Limb (tissue), 2 donors: ENCODE data around the gene AGFG1.

ENCODE experiments used
- DNase-seq, 2 donors: peaks; one replicate each; pipeline ENCODE4 v3.0.0-alpha.2; 2016; ENCODE audit errors: extremely low spot score in 2 of 2

Gene AGFG1, protein sequence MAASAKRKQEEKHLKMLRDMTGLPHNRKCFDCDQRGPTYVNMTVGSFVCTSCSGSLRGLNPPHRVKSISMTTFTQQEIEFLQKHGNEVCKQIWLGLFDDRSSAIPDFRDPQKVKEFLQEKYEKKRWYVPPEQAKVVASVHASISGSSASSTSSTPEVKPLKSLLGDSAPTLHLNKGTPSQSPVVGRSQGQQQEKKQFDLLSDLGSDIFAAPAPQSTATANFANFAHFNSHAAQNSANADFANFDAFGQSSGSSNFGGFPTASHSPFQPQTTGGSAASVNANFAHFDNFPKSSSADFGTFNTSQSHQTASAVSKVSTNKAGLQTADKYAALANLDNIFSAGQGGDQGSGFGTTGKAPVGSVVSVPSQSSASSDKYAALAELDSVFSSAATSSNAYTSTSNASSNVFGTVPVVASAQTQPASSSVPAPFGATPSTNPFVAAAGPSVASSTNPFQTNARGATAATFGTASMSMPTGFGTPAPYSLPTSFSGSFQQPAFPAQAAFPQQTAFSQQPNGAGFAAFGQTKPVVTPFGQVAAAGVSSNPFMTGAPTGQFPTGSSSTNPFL

GRCh38 chr2:227471924-227472264 lies at the start of gene AGFG1:
AGFG1 (plus strand) TSS chr2:227472156; CDS start chr2:227472422, 266 bp downstream.
- DNase-seq = peak; percentile 89 to 94

DNA sequence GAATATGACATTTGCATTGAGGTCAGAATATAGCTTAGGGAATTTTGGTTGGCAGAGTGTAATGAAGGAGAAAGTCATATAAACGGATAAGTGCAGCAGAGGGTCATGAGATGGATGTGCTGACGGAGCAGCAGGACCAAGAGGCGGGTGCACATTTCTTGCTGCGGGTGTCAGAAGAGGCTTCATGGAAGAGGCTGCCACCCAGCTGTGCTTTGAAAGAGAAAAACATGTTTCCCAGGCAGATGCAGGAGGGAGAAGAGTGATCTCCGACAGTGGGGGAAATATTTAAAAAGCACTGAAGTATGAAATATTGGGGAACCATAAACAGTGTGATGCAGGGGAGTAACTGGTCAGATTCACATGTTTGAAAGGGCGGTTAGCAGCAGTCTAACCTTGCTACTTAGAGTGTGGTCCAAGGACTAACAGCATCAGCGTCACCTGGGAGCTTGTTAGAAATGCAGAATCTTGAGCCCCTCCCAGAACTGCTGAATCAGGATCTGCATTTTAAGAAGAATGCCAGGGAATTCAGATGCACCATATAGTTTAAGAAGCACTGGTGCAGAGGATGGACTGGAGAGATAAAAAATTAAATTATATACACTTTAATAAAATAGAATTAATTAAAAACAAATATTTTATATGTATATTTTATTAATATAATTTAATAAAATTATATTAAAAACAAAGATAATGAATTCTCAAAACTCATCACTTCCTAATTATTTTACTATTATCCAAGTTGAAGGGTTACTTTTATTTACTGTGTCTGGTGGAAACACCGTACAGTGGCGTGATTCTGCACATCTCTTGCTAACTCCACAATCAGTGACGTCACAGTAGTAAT lies 48.1 kb upstream of the AGFG1 start:
- DNase-seq = no peak

GRCh38 chr2:227428731-227429285 lies 43.1 kb upstream of the AGFG1 start:
- DNase-seq = no peak

GRCh38 chr2:227430639-227431038 lies 41.3 kb upstream of the AGFG1 start:
- no peak for DNase-seq

- no peak for DNase-seq
These were observed 38.8 kb upstream of the AGFG1 start for GRCh38 chr2:227433171-227433570.

DNA sequence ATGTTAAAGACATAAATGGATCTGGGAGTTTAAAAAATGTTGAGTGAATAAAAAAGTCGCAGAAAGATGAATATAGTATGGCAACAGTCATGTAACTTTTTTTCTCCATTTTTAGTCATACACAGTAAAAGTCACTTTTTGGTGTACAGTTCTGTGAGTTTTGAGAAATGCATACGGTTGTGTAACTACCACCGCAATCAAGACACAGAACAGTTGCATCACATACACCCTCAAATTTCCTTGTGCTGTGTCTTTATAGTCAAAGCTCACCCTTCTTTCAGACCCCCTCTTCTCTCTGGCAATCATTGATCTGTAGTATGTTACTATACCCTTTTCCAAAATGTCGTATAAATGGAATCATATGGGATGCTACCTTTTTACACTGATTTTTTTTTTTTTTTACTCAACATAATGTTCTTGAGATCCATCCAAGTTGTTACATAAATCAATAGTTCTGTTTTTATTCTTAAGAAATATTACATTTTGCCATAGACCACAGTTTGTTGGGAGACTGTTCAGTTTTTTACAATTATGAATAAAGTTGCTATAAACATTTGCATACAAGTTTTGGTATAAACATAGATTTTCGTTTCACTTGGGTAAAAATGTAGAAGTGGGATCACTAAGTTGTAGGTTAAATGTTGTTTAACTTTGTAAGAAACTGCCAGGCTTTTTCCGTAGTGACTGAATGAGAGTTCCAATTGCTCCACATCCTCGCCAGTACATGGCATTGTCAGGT lies 35.4 kb upstream of the AGFG1 start:
- DNase-seq = no peak

GRCh38 chr2:227439214-227439613 lies 32.7 kb upstream of the AGFG1 start:
- DNase-seq = no peak

DNA sequence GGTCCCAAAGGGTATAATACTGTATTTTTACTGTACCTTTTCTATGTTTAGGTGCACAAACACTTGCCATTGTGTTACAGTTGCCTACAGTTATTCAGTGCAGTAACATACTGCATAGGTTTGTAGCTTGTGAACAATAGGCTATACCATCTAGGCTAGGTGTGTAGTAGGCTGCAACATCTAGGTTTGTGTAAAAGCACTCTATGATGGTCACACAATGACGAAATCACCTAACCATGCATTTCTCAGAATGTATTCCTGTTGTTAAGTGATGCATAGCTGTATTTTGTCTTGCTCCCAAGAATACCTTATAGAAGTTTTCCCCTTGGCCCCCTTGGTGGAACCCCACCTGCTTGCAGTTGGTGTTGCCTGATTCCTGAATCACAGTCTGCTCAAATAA lies 29.3 kb upstream of the AGFG1 start:
- DNase-seq = no peak

DNA sequence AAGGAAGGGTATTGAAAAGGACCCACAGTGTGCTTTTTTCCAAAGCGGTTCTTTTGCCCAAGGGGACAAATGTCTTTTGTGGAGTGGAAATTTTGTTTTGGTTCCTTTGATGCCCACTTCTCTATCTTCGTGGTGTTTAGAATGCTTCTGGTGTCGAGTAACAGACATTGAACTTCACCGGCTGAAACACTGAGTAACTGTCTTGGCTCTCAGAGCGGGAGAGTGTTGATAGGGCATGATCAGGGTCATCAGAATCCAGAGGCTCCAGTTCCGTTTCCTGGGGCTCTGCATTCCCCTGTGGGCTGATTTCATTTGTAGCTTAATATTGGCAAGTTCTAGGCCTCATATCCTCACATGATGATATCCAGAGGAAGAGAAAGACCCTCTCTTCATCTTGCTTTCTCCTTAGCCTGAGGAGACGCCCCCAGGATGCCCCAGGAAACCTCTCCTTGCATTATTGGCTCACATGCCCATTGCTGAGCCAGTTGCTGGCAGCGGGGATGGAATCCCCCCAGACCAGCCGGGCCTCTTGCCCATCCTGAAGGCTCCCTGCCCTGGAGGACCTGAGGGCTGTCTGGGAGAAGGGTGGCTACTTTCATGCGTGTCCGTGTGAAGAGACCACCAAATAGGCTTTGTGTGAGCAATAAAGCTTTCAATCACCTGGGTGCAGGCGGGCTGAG lies 27.9 kb upstream of the AGFG1 start:
- no peak for DNase-seq

DNA sequence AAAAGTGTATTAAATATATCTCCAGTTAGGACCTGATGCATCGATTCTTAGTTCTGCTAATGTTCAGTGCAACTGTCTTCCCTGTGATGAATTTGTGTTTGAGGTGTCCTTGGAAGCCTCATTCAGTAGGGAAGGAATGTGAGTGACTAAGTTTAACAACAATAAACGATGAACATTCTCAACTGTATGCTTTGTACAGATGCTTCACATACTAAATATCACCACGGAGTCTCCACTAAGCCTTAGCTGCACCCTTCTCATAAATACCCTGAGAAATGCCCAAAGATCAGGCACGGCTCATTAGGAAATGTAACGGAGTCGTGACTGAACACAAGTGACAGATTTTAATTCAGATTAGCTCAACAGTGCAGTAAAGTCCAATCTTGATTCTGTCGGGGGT lies 24.4 kb upstream of the AGFG1 start:
- no peak for DNase-seq

DNA sequence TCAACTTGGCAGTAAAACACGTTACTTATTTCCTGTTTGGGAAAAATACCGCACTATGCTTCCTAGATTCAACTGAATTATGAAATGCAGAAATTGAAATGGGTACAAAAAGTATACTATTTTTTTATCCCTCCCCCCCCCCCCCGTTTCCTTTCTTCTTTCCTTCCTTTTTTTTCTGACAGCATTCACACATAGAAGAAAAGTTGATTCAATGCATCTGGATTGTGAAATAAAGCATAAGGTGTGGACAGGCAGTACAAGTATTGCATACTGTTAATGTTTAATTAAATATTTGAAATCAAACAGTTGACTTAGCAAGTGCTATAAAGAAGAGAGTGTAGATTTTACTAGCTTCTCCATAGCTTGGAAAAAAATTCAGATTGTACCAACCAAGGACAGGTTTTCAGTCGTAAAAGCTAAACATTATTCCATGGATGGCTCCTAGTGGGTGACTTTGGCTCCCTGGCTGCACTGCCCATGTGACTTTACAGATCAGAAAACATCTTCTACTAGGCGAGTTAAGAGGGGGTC lies 21.6 kb upstream of the AGFG1 start:
- DNase-seq = no peak

DNA sequence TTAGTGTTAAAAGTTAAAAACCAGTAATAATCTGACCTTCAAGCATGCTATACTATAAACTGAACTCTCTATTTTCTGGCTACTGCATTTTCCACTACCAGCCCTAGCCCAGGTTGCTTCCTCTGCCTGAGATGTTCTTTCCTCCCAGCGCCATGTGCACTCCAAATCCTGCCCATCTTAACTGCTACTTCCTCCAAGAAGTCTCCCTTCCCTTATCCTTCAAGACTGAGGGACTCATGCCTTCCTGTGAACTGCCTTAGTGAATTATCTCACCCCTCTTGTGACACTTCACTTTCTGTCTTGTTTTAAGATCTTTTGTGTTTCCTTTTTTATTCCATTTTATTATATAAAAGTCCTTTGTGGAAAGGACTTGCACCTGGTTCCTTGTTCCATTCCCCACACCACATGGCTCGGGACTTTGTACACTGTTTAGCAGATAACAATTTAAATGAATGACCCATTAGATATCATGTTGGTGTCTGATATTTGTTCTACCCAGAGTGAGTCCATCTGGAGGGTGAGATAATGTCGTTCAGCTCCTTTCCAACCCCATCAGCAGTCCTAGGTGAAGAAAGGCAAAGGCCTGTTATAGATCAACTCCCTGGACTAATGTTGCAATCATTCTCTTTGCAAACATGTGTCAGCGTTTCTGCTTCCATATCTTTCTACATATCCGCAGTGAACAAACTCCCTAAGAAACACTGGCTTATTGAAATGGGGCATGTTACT lies 20.9 kb upstream of the AGFG1 start:
- no peak for DNase-seq

GRCh38 chr2:227451655-227451992 lies 20.3 kb upstream of the AGFG1 start:
- no peak for DNase-seq

GRCh38 chr2:227453810-227454209 lies 18.1 kb upstream of the AGFG1 start:
- DNase-seq = no peak

- DNase-seq = no peak
These were observed 17.6 kb upstream of the AGFG1 start for GRCh38 chr2:227454323-227454860.

DNA sequence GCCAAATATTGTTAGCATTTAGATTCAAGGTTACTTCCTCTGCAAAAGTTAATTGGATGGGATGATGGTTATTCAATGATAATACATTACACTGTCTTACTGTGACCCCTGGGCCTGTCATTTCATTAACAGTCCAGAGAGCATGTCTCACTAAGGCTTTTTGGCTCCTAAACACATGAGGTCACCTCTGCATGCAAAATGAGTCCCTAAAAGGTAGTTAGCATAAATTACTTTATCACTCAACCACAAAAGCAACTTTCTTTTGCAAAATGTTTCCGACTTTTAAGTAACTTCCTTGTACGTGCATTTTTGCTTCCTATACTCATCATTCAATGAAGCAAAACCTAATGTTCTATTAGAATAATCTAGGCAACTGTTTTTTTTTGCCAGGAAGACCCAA lies 16.8 kb upstream of the AGFG1 start:
- no peak for DNase-seq

- no peak for DNase-seq
These were observed 15.9 kb upstream of the AGFG1 start for GRCh38 chr2:227456102-227456501.

DNA sequence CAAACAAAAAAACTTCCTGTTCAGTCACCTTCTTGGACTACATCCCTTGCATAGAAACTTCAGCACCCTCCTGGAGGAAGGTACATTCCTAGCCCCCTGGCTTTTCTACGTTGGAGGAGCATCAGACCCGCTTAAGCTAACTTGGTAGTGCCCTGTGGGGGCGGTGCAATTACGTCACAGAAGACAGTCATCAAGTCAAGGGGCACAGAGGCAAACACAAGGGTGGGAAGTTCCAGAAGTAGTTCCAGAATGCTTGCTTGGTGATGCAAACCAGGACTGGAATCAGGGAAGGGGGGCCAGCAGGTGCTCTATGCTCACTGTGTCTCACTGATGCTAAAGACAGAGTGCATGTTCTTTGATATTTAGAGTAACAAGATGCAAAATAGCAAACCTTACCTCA lies 15.2 kb upstream of the AGFG1 start:
- no peak for DNase-seq

- no peak for DNase-seq
These were observed 11.9 kb upstream of the AGFG1 start for GRCh38 chr2:227460070-227460485.

DNA sequence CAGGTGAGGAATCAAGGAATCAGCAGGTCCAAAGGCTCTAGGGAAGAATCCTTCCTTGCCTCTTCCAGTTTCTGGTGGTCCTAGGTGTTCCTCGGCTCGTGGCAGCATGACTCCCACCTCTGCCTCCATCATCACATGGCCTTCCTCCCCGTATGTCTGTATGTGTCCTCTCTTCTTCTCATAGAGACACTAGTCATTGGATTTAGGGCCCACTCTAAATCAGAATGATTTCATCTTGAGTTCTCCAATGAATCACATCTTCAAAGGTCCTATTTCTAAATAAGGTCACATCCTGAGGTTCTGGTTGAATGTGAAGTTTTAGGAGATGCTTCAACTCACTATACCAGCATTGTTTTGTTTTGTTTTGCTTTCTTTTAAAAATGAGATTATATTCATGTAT lies 11.1 kb upstream of the AGFG1 start:
- no peak for DNase-seq
